HCT116 (cell line): ENCODE measurements around the gene FAM53A. TPM values are rescaled to one million over a fixed set of nuclear protein-coding genes. Genes with fewer than 3 reads are reported as not detected.

ENCODE experiments used
- ATAC-seq: fragments of 200-7000 bp; cut with Tn5 transposase; 2 replicates; pipeline ENCODE4 v1.9.1; 2020; ENCODE audit warnings: mild to moderate bottlenecking, moderate library complexity
- BruUV-seq: library from RNA; stranded (reverse); fragments of 400-500 nt; replicated peaks from 2 replicates; lab custom pipeline; 2021; lab: Mats Ljungman, UMichigan
- CTCF ChIA-PET: fragments of 300-600 bp; sonication (Branson Sonifier 250); formaldehyde crosslinking; loops from one replicate; lab custom pipeline; 2021; ENCODE audit warnings: antibody characterized with exemption; lab: Charles Lee
- POLR2A ChIA-PET: fragments of 300-600, 350-600 bp; sonication (Branson Sonifier 250); formaldehyde crosslinking; loops from one replicate; lab custom pipeline; 2021; ENCODE audit warnings: antibody characterized with exemption; lab: Charles Lee
- RAD21 ChIA-PET, 2 experiments: fragments of 300-600 bp; sonication (Branson Sonifier 250); formaldehyde crosslinking; loops; one replicate each; lab custom pipeline; 2023; ENCODE audit warnings: low total read pairs in 2 of 2; ENCODE audit not compliant: uncharacterized antibody in 2 of 2, unreplicated experiment in 2 of 2, low non-redundant PET in 1 of 2; lab: Charles Lee
- DNase-seq: peaks from one replicate; pipeline ENCODE4 v3.0.0-alpha.2; 2010; ENCODE audit warnings: low read depth, low spot score
- H2AFZ ChIP-seq: fragments of 200-600 bp; shearing (Covaris generic), sonication (generic); 2 replicates; pipeline ENCODE4 v1.6.1; 2017; ENCODE audit warnings: low read depth, mixed run types, mixed read lengths, antibody characterized with exemption, low read length; ENCODE audit not compliant: poor library complexity, severe bottlenecking
- H3K27ac ChIP-seq: 2 replicates; pipeline ENCODE4 v1.5.1; 2012; ENCODE audit warnings: low read depth, low read length
- H3K27me3 ChIP-seq: fragments of 200-600 bp; sonication (generic); 2 replicates; pipeline ENCODE4 v1.6.1; 2016; ENCODE audit warnings: mixed run types, low read length, mixed read lengths; ENCODE audit not compliant: insufficient read depth
- H3K36me3 ChIP-seq, 2 experiments: fragments of 200-500 bp in 1 of 2; fragments of 200-600 bp in 1 of 2; sonication (Bioruptor generic) in 1 of 2; sonication (generic) in 1 of 2; 2 replicates each; pipeline versions ENCODE4 v1.5.1 to v1.6.1; 2014 to 2016; ENCODE audit warnings: low read length in 2 of 2, inconsistent platforms in 1 of 2, mixed read lengths in 1 of 2, mixed run types in 1 of 2; ENCODE audit not compliant: insufficient read depth in 2 of 2, control insufficient read depth in 1 of 2
- H3K4me1 ChIP-seq, 2 experiments: fragments of 200-600 bp in 1 of 2; sonication (generic) in 1 of 2; 2 replicates each; pipeline versions ENCODE4 v1.5.1 to v1.6.1; 2012 to 2017; ENCODE audit warnings: low read length in 2 of 2, inconsistent platforms in 1 of 2, mild to moderate bottlenecking in 1 of 2, mixed read lengths in 1 of 2, mixed run types in 1 of 2, moderate library complexity in 1 of 2; ENCODE audit not compliant: insufficient read depth in 2 of 2, control insufficient read depth in 1 of 2
- H3K4me2 ChIP-seq: fragments of 200-600 bp; sonication (generic); 2 replicates; pipeline ENCODE4 v1.6.1; 2017; ENCODE audit warnings: mixed run types, low read length, mixed read lengths
- H3K4me3 ChIP-seq, 2 experiments: fragments of 200-600 bp in 1 of 2; sonication (generic) in 1 of 2; replicated peaks in 1 of 2; 2 replicates each; pipeline ENCODE4 v1.5.1; 2011 to 2016; ENCODE audit warnings: low read length in 2 of 2, control low read depth in 1 of 2, low read depth in 1 of 2, mild to moderate bottlenecking in 1 of 2, mixed read lengths in 1 of 2, mixed run types in 1 of 2
- H3K79me2 ChIP-seq: fragments of 200-600 bp; sonication (generic); 2 replicates; pipeline ENCODE4 v1.6.1; 2017; ENCODE audit warnings: mild to moderate bottlenecking, mixed run types, low read length, moderate library complexity, mixed read lengths; ENCODE audit not compliant: insufficient read depth
- H3K9ac ChIP-seq: fragments of 200-600 bp; sonication (generic); 2 replicates; pipeline ENCODE4 v1.6.1; 2016; ENCODE audit warnings: low read length, mixed read lengths
- H3K9me2 ChIP-seq: fragments of 200-600 bp; sonication (generic), shearing (Covaris generic); 2 replicates; pipeline ENCODE4 v1.6.1; 2017; ENCODE audit warnings: mixed run types, mild to moderate bottlenecking, moderate library complexity; ENCODE audit not compliant: insufficient read depth
- H3K9me3 ChIP-seq, 2 experiments: fragments of 200-500 bp in 1 of 2; fragments of 200-600 bp in 1 of 2; sonication (Bioruptor generic) in 1 of 2; sonication (generic) in 1 of 2; 2 replicates each; pipeline ENCODE4 v1.6.1; 2014 to 2017; ENCODE audit warnings: low read length in 2 of 2, mixed read lengths in 2 of 2, inconsistent platforms in 1 of 2, low read depth in 1 of 2, mild to moderate bottlenecking in 1 of 2, mixed run types in 1 of 2, moderate library complexity in 1 of 2; ENCODE audit not compliant: control insufficient read depth in 1 of 2, insufficient read depth in 1 of 2
- H4K20me1 ChIP-seq: fragments of 200-600 bp; sonication (generic), shearing (Covaris generic); 2 replicates; pipeline ENCODE4 v1.6.1; 2017; ENCODE audit warnings: mixed run types, mild to moderate bottlenecking, moderate library complexity; ENCODE audit not compliant: insufficient read depth
- CBX3 ChIP-seq: IDR thresholded peaks from 2 replicates; pipeline ENCODE4 v1.6.1; 2012; ENCODE audit warnings: low read depth
- CEBPB ChIP-seq: IDR thresholded peaks from 2 replicates; pipeline ENCODE4 v1.6.1; 2012; ENCODE audit warnings: low read depth
- EGR1 ChIP-seq: IDR thresholded peaks from 2 replicates; pipeline ENCODE4 v1.6.1; 2012; ENCODE audit warnings: low read depth
- ELF1 ChIP-seq: IDR thresholded peaks from 2 replicates; pipeline ENCODE4 v1.6.1; 2012; ENCODE audit warnings: low read depth, borderline replicate concordance
- FOSL1 ChIP-seq: IDR thresholded peaks from 2 replicates; pipeline ENCODE4 v1.6.1; 2012; ENCODE audit warnings: low read depth
- JUND ChIP-seq: IDR thresholded peaks from 2 replicates; pipeline ENCODE4 v1.6.1; 2012
- POLR2A ChIP-seq: IDR thresholded peaks from 2 replicates; pipeline ENCODE4 v1.7.0; 2011; ENCODE audit warnings: borderline replicate concordance; ENCODE audit not compliant: insufficient read depth, insufficient read length; ENCODE audit errors: extremely low read depth
- POLR2AphosphoS5 ChIP-seq: IDR thresholded peaks from 2 replicates; pipeline ENCODE4 v1.6.1; 2011; ENCODE audit warnings: mild to moderate bottlenecking, low read depth, low read length, moderate library complexity
- SIN3A ChIP-seq: IDR thresholded peaks from 2 replicates; pipeline ENCODE4 v1.6.1; 2012; ENCODE audit warnings: low read depth
- SP1 ChIP-seq: IDR thresholded peaks from 2 replicates; pipeline ENCODE4 v1.6.1; 2012; ENCODE audit warnings: low read depth
- TCF7L2 ChIP-seq: IDR thresholded peaks from 2 replicates; pipeline ENCODE4 v1.7.0; 2011; ENCODE audit warnings: borderline replicate concordance, inconsistent platforms; ENCODE audit not compliant: insufficient read depth, insufficient read length; ENCODE audit errors: extremely low read depth
- YY1 ChIP-seq: IDR thresholded peaks from 2 replicates; pipeline ENCODE4 v1.6.1; 2011; ENCODE audit warnings: low read length, low read depth, moderate library complexity, mild to moderate bottlenecking; ENCODE audit not compliant: insufficient replicate concordance; ENCODE audit errors: extremely low read depth
- ZFX ChIP-seq: fragments of 450-650 bp; IDR thresholded peaks from 2 replicates; pipeline ENCODE4 v1.6.1; 2017
- ZNF274 ChIP-seq: fragments of 200-500 bp; sonication (Bioruptor generic); IDR thresholded peaks from 2 replicates; pipeline ENCODE4 v1.6.1; 2014; ENCODE audit warnings: mild to moderate bottlenecking, low read depth, low read length, inconsistent platforms
- intact Hi-C: fragments of 100-400 bp; cut with micrococcal nuclease; formaldehyde crosslinking; loops from 2 replicates; pipeline ENCODE4 v1.10.0; 2022
- total RNA-seq: library from RNA; stranded (reverse); gene quantifications from one replicate; pipeline ENCODE4 v1.2.1, GENCODE V29; 2021; ENCODE audit not compliant: unreplicated experiment
- TF ChIP-seq, protein P1 (sequence below): IDR thresholded peaks from 2 replicates; pipeline ENCODE4 v1.6.1; 2012
- TF ChIP-seq, protein P2 (sequence below): IDR thresholded peaks from 2 replicates; pipeline ENCODE4 v1.6.1; 2012; ENCODE audit warnings: low read depth
- TF ChIP-seq, protein P3 (sequence below): IDR thresholded peaks from 2 replicates; pipeline ENCODE4 v1.6.1; 2011; ENCODE audit warnings: mild to moderate bottlenecking, low read length, moderate library complexity; ENCODE audit not compliant: insufficient replicate concordance; ENCODE audit errors: extremely low read depth
- TF ChIP-seq, protein P4 (sequence below): IDR thresholded peaks from 2 replicates; pipeline ENCODE4 v1.6.1; 2012
- TF ChIP-seq, protein P5 (sequence below), 3 experiments: fragments of 200-600 bp in 1 of 3; sonication (generic) in 1 of 3; IDR thresholded peaks in 2 of 3; conservative IDR thresholded peaks in 1 of 3; 2 replicates each; pipeline ENCODE4 v1.5.1; 2012 to 2017; ENCODE audit warnings: low read depth in 2 of 3, low read length in 2 of 3, antibody characterized with exemption in 1 of 3, borderline replicate concordance in 1 of 3, control low read depth in 1 of 3, mild to moderate bottlenecking in 1 of 3, mixed read lengths in 1 of 3, mixed run types in 1 of 3, moderate library complexity in 1 of 3; ENCODE audit not compliant: insufficient read depth in 1 of 3

The FAM53A gene
- total RNA-seq, 1 experiment from 2014 or later = 1.1 TPM

DNA sequence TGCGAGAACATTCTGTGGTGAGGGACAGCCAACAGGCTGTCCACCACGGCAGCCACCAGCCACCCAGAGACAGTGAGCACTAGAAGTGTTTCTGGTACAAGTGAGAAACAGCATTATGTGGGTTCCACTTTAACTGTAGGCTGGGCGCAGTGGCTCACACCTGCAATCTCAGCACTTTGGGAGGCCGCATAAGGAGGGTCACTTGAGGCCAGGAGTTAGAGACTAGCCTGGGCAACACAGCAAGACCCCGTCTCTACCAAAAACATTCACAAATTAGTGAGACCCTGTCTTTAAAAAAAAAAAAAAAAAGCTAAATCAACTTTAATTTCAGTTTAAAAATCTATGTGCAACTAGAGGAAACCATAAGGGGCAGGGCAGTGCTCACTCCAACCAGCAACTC lies 20.6 kb downstream of the FAM53A start:
- no peak overlapping the region for H3K27ac ChIP-seq
- TF ChIP-seq FOSL1 = no peak
- TF ChIP-seq POLR2A = no peak
- TF ChIP-seq, protein P1, sequence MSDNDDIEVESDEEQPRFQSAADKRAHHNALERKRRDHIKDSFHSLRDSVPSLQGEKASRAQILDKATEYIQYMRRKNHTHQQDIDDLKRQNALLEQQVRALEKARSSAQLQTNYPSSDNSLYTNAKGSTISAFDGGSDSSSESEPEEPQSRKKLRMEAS = no peak
- no peak for TF ChIP-seq ZNF274
- no peak for TF ChIP-seq SIN3A
- no peak for TF ChIP-seq YY1
- TF ChIP-seq, protein P2, sequence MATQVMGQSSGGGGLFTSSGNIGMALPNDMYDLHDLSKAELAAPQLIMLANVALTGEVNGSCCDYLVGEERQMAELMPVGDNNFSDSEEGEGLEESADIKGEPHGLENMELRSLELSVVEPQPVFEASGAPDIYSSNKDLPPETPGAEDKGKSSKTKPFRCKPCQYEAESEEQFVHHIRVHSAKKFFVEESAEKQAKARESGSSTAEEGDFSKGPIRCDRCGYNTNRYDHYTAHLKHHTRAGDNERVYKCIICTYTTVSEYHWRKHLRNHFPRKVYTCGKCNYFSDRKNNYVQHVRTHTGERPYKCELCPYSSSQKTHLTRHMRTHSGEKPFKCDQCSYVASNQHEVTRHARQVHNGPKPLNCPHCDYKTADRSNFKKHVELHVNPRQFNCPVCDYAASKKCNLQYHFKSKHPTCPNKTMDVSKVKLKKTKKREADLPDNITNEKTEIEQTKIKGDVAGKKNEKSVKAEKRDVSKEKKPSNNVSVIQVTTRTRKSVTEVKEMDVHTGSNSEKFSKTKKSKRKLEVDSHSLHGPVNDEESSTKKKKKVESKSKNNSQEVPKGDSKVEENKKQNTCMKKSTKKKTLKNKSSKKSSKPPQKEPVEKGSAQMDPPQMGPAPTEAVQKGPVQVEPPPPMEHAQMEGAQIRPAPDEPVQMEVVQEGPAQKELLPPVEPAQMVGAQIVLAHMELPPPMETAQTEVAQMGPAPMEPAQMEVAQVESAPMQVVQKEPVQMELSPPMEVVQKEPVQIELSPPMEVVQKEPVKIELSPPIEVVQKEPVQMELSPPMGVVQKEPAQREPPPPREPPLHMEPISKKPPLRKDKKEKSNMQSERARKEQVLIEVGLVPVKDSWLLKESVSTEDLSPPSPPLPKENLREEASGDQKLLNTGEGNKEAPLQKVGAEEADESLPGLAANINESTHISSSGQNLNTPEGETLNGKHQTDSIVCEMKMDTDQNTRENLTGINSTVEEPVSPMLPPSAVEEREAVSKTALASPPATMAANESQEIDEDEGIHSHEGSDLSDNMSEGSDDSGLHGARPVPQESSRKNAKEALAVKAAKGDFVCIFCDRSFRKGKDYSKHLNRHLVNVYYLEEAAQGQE = no peak
- no peak for TF ChIP-seq TCF7L2
- no peak for TF ChIP-seq SP1
- no peak for TF ChIP-seq POLR2AphosphoS5
- no peak for TF ChIP-seq JUND
- TF ChIP-seq, protein P3, sequence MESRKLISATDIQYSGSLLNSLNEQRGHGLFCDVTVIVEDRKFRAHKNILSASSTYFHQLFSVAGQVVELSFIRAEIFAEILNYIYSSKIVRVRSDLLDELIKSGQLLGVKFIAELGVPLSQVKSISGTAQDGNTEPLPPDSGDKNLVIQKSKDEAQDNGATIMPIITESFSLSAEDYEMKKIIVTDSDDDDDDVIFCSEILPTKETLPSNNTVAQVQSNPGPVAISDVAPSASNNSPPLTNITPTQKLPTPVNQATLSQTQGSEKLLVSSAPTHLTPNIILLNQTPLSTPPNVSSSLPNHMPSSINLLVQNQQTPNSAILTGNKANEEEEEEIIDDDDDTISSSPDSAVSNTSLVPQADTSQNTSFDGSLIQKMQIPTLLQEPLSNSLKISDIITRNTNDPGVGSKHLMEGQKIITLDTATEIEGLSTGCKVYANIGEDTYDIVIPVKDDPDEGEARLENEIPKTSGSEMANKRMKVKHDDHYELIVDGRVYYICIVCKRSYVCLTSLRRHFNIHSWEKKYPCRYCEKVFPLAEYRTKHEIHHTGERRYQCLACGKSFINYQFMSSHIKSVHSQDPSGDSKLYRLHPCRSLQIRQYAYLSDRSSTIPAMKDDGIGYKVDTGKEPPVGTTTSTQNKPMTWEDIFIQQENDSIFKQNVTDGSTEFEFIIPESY = no peak
- TF ChIP-seq ELF1 = no peak
- no peak for TF ChIP-seq EGR1
- TF ChIP-seq, protein P4, sequence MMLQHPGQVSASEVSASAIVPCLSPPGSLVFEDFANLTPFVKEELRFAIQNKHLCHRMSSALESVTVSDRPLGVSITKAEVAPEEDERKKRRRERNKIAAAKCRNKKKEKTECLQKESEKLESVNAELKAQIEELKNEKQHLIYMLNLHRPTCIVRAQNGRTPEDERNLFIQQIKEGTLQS = no peak
- TF ChIP-seq, protein P5, sequence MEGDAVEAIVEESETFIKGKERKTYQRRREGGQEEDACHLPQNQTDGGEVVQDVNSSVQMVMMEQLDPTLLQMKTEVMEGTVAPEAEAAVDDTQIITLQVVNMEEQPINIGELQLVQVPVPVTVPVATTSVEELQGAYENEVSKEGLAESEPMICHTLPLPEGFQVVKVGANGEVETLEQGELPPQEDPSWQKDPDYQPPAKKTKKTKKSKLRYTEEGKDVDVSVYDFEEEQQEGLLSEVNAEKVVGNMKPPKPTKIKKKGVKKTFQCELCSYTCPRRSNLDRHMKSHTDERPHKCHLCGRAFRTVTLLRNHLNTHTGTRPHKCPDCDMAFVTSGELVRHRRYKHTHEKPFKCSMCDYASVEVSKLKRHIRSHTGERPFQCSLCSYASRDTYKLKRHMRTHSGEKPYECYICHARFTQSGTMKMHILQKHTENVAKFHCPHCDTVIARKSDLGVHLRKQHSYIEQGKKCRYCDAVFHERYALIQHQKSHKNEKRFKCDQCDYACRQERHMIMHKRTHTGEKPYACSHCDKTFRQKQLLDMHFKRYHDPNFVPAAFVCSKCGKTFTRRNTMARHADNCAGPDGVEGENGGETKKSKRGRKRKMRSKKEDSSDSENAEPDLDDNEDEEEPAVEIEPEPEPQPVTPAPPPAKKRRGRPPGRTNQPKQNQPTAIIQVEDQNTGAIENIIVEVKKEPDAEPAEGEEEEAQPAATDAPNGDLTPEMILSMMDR (IDR thresholded peaks at IDR 0.05 in 2 of 3, conservative IDR thresholded peaks at IDR 0.05 in 1 of 3; ENCODE audit: borderline replicate concordance in 1 of 3, insufficient read depth in 1 of 3, low read depth in 2 of 3, low read length in 2 of 3) = no peak
- no peak for TF ChIP-seq CEBPB
- no peak for TF ChIP-seq ZFX
- TF ChIP-seq CBX3 = no peak
- DNase-seq (no peak), ATAC-seq (no peak)
- ChIA-PET CTCF (no interaction called here), RAD21 (interaction anchor here in 1 of 2 experiments (0.7 kb wide), 1 partner anchor 186 kb away, joined by 5 read pairs; no protein-coding TSS in a partner anchor), POLR2A (no interaction called here)
- H3K79me2 ChIP-seq = no peaks in the 10 kb centered on the region
- H2AFZ ChIP-seq = no peak overlapping the region
- H3K9me3 ChIP-seq = no peaks in the 10 kb centered on the region
- no TSS peak for BruUV-seq
- intact Hi-C loops = no loop called here
- H3K9ac ChIP-seq = no peak overlapping the region
- no peaks in the 10 kb centered on the region for H3K36me3 ChIP-seq
- no peaks in the 10 kb centered on the region for H3K9me2 ChIP-seq
- H3K4me3 ChIP-seq = no peak overlapping the region
- peaks cover 14 to 25% of the 10 kb centered on the region in 2 experiments for H3K4me1 ChIP-seq
- H3K4me2 ChIP-seq = no peak overlapping the region
- H4K20me1 ChIP-seq = no peaks in the 10 kb centered on the region
- no peaks in the 10 kb centered on the region for H3K27me3 ChIP-seq
